ENCODE results near the gene CNTN1. TPM values are rescaled to one million over a fixed set of nuclear protein-coding genes. Genes with fewer than 3 reads are reported as not detected.

The CNTN1 gene
- total RNA-seq = not detected in 2 replicates

DNA sequence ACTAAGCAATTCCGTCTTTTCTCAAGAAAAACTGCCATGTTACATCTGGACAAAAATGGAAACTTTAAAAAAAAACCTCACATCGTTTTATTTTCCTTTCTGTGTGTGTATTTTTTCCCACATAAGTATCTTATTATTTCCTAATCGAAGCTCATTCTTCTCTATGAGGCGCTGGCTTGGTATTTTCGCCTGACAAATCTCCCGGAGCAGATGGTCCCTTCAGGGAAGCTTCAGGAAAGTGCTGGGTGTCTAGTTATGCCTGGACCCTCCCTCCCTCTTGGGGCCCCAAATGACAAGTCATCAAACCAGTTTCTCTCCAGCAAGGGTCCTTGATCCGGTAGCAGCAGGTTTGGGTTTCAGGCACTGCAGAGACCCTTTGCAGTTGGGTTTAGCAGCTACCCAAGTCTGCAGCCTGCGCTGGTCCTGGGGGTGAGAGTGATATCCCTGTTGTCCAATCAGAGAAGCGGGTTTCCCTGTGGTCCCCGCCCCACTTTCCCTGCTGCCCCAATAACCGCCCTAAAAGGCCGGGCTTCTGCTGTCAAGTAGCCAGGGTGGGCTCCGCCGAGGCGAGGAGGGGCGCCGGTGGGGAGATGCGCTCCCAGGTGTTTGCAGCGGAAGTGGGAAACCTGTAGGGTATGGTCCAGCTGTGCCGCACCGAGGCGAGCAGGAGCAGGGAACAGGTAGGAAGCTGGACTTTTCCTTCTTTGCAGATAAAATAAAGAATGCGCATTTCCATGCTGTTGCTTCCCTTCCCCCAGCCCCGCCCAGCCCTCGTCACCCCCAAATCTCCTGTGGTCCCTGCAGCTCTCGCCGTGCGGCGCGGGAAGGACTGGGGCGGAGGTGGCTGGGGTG, at the start of gene CNTN1:
TSS of gene CNTN1 (plus strand) at position 527 of the 852 bp plus-strand sequence.
- intact Hi-C loops (cut with micrococcal nuclease) = no loop called here

DNA sequence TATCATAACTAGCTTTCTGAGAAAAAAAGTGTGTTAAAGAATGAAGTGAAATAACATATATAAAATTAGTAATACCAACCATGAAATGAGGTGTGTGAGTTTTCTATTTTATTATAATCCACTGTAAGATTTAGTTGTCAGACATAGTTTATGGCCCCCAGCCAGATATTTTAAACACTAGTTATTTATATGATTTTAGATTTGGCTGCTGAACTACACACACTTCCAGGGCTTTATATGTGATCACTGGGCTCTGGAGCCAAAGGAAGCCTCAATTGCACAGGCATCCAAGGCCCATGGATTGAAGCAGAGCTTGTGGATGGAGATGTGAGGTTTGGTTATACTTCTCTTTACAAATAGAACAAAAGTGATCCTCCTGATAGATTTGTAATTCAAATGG, 48.7 kb upstream of the CNTN1 start:
- intact Hi-C loops (cut with micrococcal nuclease) = no loop called here

DNA sequence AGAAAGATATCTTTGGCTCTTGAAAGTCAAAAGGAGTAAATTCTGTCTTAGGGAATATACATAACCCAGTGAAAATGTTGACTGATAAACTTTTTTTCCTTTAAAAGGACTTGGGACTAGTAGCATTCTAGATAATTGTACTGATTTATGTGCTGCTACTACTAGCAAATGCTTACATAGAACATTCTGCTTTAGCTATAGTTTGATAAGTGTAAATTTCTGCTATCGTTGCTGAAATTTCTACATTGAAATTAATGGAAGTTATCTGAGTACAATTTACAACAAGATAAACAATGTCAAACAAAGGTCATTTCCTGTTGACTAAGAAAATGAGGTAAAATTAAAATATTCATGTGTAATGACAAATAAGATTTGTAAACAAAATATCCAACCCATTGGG, 48.3 kb upstream of the CNTN1 start:
- intact Hi-C loops (cut with micrococcal nuclease) = no loop called here

DNA sequence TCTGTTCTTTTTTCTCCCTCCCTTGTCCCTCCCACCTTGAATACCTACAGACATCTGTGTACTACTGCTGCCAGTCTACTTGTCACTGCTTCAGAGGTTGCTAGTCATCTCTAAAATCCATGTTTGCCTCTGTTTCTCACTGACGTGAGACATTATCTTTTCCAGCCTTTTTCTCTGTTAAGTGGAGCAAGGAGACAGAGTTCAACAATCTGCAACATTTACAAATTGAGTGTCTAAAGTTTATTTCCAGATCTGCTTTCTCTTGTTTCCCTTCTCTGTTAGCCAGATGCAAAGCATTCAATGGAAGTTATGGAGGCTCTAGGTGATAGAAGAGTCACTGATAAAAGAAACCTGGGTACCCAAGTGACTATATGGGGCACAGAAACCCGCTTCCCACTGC, 47.5 kb upstream of the CNTN1 start:
- intact Hi-C loops (cut with micrococcal nuclease) = no loop called here

DNA sequence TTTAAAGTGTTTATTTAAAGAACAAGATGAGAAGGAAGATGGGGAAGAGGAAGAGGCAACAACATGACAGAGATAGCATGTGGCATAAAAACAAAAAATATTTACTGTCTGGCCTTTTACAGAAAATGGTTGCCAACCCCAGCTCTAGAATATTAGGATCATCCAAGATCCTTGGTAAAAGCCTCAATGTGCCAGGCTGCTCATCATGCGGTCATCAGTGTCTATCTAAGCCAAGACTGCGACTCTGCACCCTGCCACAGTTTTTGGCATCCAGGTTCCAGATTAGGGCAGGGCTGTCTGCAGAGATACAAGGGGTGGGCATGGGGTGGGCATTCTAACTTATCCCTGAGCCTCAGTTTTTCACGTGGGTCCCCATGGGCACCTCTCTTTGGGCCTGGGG, 46.9 kb upstream of the CNTN1 start:
- intact Hi-C loops (cut with micrococcal nuclease) = no loop called here

DNA sequence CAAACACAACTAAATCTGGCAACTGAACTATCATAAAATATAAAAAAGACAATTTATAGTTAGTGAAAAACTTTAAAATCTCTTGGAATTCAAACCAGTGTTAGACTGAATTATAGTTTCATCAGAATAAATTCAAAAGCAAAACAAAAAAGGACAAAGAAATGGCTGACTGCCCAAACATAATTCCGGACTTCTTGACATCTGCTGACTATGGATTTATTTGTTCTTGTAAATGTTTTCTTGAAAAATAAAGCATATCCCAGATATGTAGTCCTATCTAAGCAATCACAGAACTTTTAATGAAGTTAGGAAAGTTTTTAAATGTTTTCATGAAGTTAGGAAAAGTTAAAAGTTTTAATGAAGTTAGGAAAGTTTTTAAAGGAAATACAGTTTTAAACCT, 45.8 kb upstream of the CNTN1 start:
- intact Hi-C loops (cut with micrococcal nuclease) = no loop called here

DNA sequence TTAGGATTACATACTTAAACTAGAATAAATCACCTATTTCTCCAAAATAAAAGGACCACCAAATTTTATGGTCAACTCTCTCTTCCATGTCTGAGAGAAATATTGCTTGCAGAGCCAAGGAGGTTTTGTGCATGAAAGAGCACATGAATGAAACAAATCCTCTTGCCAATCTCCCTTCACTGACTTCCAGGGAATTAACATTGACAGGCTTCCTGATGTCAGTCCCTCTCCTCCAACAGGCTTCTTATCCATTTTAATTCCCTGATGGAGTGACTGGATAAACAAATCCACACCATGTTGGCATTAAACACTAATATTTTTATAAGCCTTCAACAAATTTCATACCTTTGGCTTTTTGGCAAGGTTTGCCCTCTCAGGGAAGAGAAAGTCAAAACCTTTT, 45.3 kb upstream of the CNTN1 start:
- intact Hi-C loops (cut with micrococcal nuclease) = no loop called here

DNA sequence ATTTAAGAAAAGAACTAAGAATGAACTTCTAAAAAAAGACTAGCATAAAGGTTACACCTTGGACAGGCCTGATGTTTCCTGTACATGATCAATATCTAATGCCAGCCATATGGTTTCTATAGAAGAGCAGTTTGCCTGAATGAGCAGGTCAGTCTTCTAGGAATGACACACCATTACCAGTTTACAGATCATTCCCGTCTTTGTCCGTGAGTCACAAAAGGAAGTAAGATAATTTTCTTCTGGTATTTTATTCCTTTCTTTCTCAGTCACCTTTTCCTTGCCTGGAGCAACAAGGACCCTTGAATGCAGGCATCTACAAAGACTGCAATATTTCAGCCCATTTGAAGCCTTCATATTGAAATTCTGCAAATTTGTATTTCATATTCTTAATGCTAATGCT, 44.6 kb upstream of the CNTN1 start:
- intact Hi-C loops (cut with micrococcal nuclease) = no loop called here

DNA sequence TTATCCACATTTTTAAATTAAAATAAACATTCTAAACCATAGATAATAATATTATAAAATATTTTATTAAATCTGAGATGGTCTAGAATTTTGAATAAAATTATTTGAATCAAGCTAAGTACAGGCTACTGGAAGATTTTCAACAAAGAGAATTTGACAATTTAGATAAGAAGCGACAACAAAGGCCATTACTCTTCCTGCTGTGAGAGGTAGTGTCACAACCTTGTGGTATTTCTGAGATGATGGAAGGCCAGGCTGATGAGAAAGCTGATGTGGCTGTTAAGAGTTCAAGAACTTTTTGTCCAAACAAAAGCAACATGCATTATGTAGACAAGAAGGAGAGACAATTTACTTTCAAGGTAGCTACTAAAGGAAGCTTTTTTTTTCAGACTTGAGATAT, 43.7 kb upstream of the CNTN1 start:
- intact Hi-C loops (cut with micrococcal nuclease) = no loop called here

DNA sequence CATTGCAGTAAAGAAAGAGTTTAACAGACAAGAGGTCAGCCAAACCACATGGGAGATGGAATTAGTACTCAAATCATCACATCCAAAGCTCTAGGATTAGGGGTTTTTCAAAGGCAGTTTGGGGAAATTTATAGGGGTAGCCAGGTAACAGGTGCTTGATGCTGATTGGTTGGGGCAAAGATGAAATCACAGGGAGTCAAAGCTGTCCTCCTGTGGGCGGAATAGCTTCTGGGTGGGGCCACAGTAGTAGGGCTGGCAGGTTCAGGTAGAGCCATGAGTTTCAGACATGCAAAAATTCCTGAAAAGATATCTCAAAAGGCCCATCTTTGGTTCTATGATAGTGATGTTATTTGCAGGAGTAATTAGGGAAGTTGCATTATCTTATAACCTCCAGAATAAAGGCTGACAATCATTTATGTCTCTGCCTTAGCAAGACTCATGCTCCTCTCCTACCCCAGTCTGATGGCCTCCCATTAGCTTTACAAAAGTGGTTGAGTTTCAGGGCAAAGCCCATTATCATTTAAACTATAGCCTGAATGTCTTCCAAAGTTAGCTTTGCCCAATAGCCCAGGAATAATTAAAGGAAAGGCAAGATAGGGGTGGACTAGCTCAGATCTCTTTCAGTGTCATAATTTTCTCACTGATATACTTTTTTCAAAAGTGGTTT, 42.1 kb upstream of the CNTN1 start:
- intact Hi-C loops (cut with micrococcal nuclease) = no loop called here

DNA sequence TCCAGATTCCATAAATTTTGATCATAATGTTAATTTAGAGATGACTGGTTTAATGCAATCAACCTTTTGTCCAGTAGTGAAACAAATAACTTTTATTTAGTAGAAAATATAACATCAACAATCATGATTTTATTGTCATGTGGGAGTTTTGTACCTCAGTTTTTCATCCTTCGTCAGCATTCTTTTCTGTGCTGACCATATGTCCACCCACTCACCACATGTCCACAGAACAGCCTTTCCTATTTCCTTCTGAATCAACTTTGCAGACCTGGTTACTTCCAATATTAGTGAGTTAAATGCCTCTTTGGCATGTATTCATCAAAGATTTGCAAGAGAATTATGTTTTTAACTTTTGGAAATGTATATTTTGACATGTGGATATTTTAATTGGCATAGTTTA, 36.8 kb upstream of the CNTN1 start:
- intact Hi-C loops (cut with micrococcal nuclease) = no loop called here

DNA sequence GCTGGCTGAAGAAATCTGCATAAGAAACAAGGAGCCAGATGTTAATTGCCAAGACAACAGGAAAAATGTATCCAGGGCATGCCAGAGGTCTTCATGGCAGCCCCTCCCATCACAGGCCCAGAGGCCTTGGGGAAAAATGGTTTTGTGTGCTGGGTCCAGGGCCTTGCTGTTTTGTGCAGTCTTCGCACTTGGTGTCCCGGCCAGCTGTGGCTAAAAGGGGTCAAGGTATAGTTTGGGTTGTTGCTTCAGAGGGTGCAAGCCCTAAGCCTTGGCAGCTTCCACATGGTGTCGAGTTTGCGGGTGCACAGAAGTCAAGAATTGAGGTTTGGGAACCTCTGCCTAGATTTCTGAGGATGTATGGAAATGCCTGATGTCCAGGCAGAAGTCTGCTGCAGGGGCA, 29.9 kb upstream of the CNTN1 start:
- intact Hi-C loops (cut with micrococcal nuclease) = no loop called here

DNA sequence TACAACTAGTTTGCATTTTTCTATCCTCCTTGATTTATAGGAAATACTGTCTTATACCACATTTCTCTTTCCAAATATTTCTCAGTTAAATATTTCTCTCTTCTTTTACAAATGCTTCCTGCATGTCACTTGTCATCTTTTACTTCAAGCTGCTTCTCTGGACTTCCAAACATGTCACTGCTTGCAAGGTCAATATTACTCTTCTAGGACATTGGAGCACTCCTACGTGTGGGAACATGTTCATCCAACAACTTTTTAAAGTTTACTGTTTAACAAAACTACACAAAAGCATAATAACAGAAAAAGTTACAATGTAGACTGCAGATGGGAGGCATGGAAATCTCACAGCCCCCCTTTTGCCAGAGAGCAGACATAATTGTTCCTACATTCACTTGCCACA, 28.5 kb upstream of the CNTN1 start:
- intact Hi-C loops (cut with micrococcal nuclease) = no loop called here

DNA sequence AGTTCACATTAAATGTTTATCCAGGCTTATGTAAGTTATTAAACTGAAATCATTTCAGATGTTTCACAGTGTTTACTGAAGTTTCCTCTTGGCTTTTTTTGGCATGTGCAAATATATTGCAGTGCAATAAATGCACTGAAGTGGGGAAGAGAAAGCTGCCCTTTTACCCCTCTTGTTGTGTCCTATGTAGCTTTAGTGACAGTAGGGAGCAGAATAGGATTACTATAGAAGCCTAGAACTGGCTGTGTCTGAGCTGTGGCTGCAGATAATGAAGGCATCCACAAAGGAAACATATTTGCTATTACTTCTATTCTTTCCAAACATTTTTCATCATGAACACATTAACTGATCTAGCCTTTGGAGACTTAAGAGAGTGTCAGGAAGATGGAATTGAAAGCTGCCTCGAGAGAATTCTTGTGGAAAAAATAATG, 24.1 kb upstream of the CNTN1 start:
- intact Hi-C loops (cut with micrococcal nuclease) = no loop called here

DNA sequence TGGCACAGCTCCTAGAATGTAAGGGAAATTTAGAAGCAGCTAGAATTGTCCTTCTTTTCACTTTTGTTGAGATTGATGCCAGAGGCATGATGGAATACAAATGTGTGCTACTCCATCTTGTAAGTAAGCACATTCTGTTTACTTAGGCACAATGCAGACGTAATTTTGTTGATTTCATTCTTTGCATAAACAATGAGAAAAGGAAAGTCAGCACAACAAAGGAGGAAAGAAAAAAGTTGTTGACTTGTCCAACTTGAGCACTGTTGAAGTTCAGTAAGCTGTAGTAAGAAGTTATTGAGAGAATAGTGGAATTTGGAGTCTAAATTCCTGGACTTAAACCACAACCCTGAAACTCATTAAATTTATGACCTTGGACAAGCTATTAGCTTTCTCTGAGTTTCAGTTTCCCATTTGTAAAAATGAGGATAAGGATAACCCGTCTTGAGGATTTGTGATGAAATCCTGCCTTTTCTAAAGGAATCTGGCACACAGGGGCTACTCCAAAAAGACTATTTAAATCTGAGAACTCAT, 19.4 kb upstream of the CNTN1 start:
- intact Hi-C loops (cut with micrococcal nuclease) = no loop called here

DNA sequence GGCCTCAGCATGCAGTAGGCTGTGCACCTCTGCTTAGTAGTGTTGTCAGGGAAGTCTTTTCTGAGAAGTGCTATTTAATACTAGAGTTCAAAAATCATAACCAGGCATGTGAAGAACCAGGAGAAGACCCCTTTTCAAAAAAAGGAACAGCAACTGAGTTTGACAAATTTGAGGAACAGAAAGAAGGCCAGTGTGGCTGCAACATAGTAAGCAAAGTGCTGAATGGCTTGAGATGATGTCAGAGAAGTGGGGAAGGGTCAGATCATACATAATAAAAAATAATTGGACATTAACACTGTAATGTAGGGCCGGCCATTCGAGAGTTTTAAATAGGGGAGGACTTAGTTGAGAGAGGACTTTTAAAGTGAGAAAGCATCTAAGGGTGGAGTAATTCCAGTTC, 11.1 kb upstream of the CNTN1 start:
- intact Hi-C loops (cut with micrococcal nuclease) = no loop called here

DNA sequence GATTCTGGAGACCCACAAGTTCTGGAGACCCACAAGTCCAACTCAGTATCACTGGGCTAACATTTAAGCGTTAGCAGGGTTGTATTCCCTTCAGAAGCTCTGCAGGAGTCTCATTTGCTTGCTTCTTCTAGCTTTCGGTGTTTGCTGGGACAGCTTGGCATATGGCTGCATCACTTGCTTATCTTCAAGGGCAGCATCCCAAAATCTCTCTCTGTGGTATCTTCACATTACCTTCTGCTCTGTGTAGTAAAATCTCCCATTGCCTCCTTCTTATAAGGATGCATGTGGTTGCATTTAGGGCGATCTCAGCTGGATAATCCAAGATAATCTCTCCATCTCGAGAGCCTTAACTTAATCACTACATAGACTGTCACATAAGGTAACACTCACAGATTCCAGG, 7.3 kb upstream of the CNTN1 start:
- intact Hi-C loops (cut with micrococcal nuclease) = no loop called here

DNA sequence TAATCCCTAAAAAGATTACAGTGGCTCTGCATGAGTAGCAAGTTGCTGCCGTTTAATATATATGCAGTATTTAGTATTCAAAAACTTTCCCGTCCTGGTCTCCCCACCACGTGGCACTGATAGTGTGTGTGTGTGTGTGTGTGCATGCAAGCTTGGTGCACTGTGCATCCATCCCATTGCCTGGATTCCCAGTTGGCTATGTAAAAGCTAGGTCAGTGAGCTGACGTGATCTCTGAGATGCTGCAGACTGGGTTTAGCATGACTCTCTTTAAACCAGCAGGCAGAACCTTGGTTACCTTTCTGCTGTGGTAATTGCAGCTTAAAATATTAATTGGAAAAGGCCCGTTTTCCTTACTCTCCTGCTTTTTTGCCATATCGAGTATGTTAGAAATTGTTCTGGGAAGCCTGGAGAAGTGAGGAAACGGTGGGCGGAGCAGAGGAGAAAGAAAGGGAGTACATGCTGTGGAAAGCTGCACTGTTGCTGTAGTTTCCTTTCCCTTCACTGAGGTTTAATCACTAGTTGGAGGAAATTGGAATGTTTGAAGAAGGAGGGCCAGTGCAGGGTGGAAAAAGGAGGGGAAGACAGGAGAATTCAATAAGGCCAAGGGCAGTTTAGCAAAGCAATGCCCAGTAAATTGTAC, 4.0 kb upstream of the CNTN1 start:
- intact Hi-C loops (cut with micrococcal nuclease) = no loop called here

DNA sequence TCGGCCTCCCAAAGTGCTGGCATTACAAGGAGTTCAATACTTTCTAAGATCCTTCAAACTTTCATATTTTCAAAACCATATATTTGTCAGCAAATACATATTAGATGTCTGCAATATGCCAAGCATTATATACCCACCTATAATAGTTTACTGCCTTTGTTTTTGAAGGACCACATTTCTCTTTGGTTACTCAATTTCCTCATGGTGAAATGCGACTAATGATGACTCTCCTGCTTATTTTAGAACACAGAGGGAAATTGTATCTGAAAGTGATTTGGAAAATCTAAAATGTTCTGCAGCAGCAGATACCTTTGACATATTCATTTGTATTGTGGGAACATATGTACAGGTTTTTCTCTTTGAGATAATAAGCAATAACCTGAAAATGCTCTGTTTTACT, 2.7 kb upstream of the CNTN1 start:
- intact Hi-C loops (cut with micrococcal nuclease) = no loop called here

DNA sequence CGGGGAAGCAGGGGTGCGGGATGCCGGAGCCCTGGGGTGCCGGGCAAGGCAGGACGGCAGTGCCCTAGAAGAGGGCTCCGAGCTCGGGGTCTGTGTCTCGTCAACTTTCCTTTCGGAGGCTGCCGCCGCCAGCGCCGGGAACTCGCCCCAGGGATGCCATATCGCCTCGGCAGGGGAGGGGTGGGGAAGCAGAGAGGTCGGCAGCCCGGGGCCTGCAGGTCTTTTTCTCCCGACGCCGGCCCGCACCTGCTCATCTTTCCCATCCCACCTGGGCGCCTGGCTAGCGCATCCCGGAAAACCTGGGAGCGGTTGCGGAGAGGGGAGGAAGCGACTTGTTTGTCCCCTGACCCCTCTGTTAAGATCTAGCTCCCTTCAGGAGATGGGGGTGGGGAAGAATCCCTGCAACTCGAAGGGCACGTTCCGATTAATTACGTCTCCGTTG, 547 bp downstream of the CNTN1 start:
- intact Hi-C loops (cut with micrococcal nuclease) = no loop called here

DNA sequence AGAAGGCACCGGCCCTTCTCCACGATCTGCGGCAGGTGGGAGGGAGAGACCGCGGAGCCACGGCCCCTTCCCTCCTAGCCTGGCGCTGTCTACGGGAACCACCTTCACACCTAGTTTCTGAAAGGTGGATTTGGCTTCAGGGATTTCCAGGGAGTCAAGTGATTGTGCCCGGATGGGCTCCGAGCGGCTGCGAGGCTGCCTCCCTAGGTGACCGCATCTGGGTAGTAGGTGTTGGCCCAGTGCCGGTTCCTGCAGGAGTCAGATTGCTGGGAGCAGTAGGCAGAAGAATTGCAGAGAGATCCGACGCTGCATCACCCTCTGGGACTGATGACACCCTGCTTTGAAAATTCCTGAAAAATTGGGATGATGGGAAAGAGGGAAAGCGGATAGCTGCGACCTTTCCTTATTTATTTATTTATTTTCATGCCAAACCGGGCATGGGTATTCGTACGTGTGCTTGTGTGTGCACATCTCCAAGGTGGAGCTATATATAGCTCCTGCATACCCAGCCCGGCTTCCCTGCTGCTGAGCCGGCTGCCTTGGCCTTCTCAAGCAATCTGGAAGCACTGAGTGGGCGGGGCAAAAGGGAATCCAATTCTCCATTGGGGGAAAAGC, 1.1 kb downstream of the CNTN1 start:
- intact Hi-C loops (cut with micrococcal nuclease) = no loop called here

Measured in T-helper 2 cell treated with Interferon-gamma antibody and Interleukin-4, amounts not matched to agents 100 ng/mL and 5 ng/mL, for 36 hours (primary cell).